IMR-90 (cell line): Measurements from ENCODE around the gene ANKRD30A. TPM values are rescaled to one million over a fixed set of nuclear protein-coding genes. Genes with fewer than 3 reads are reported as not detected.
"Not testable (repeated sequence)": the region's sequence is repeated elsewhere in the genome, so short reads cannot be mapped to it uniquely, and the experiment has no call there.

Experiments
- ATAC-seq: fragments of 200-7000 bp; cut with Tn5 transposase; 2 replicates; pipeline ENCODE4 v1.9.1; 2020; ENCODE audit warnings: low read depth, mild to moderate bottlenecking, moderate library complexity
- BruUV-seq: library from RNA; stranded (reverse); fragments of 400-500 nt; replicated peaks from 2 replicates; lab custom pipeline; 2021; lab: Mats Ljungman, UMichigan
- CTCF ChIA-PET: fragments of 300-600 bp; formaldehyde crosslinking; extraction: SDS; loops from one replicate; lab custom pipeline; 2021; ENCODE audit warnings: antibody characterized with exemption; lab: Yijun Ruan, JAX
- POLR2A ChIA-PET: fragments of 300-600 bp; sonication (Branson Sonifier 250); formaldehyde crosslinking; loops from one replicate; lab custom pipeline; 2022; ENCODE audit warnings: antibody characterized with exemption; ENCODE audit not compliant: unreplicated experiment; lab: Charles Lee
- DNase-seq: peaks from one replicate; pipeline ENCODE4 v3.0.0; 2013
- H2AFZ ChIP-seq: replicated peaks from 2 replicates; pipeline ENCODE3; 2013; ENCODE audit warnings: low read length, mild to moderate bottlenecking; ENCODE audit not compliant: poor library complexity
- H2AK5ac ChIP-seq: 2 replicates; pipeline ENCODE4 v1.6.1; 2013; ENCODE audit warnings: low read depth, low read length, inconsistent platforms
- H2AK9ac ChIP-seq: replicated peaks from 2 replicates; pipeline ENCODE3; 2013; ENCODE audit warnings: mild to moderate bottlenecking, low read depth, low read length, moderate library complexity; ENCODE audit not compliant: poor library complexity
- H2BK120ac ChIP-seq: 2 replicates; pipeline ENCODE4 v1.6.1; 2013; ENCODE audit warnings: low read depth, low read length, inconsistent platforms
- H2BK15ac ChIP-seq: 3 replicates; pipeline ENCODE4 v1.6.1; 2013; ENCODE audit warnings: low read depth, low read length, inconsistent platforms
- H2BK20ac ChIP-seq: 2 replicates; pipeline ENCODE4 v1.6.1; 2013; ENCODE audit warnings: low read depth, mild to moderate bottlenecking, inconsistent platforms, low read length, moderate library complexity
- H2BK5ac ChIP-seq: 2 replicates; pipeline ENCODE4 v1.6.1; 2013; ENCODE audit warnings: mild to moderate bottlenecking, low read depth, low read length, inconsistent platforms; ENCODE audit not compliant: poor library complexity, severe bottlenecking
- H3K14ac ChIP-seq: replicated peaks from 2 replicates; pipeline ENCODE4 v1.6.1; 2013; ENCODE audit warnings: low read depth, low read length, inconsistent platforms
- H3K18ac ChIP-seq: 2 replicates; pipeline ENCODE4 v1.6.1; 2013; ENCODE audit warnings: low read depth, low read length, control low read depth
- H3K23ac ChIP-seq: 2 replicates; pipeline ENCODE4 v1.6.1; 2013; ENCODE audit warnings: low read depth, low read length, inconsistent platforms
- H3K27ac ChIP-seq: 2 replicates; pipeline ENCODE4 v1.5.1; 2013; ENCODE audit warnings: mild to moderate bottlenecking, control low read depth, low read length; ENCODE audit not compliant: insufficient read depth
- H3K27me3 ChIP-seq: 2 replicates; pipeline ENCODE4 v1.6.1; 2013; ENCODE audit warnings: low read length; ENCODE audit not compliant: control insufficient read depth, insufficient read depth
- H3K36me3 ChIP-seq: 2 replicates; pipeline ENCODE4 v1.6.1; 2013; ENCODE audit warnings: low read length, mixed read lengths; ENCODE audit not compliant: control insufficient read depth, insufficient read depth
- H3K4ac ChIP-seq: 2 replicates; pipeline ENCODE4 v1.6.1; 2013; ENCODE audit warnings: low read depth, low read length, inconsistent platforms
- H3K4me1 ChIP-seq: 2 replicates; pipeline ENCODE4 v1.6.1; 2013; ENCODE audit warnings: low read length, mixed read lengths; ENCODE audit not compliant: control insufficient read depth, insufficient read depth
- H3K4me2 ChIP-seq: 2 replicates; pipeline ENCODE4 v1.6.1; 2013; ENCODE audit warnings: low read depth, mild to moderate bottlenecking, control low read depth, low read length, moderate library complexity
- H3K4me3 ChIP-seq: 2 replicates; pipeline ENCODE4 v1.5.1; 2013; ENCODE audit warnings: low read depth, mild to moderate bottlenecking, control low read depth, low read length, moderate library complexity; ENCODE audit not compliant: insufficient read depth
- H3K56ac ChIP-seq: 2 replicates; pipeline ENCODE4 v1.6.1; 2013; ENCODE audit warnings: low read length, inconsistent platforms; ENCODE audit not compliant: insufficient read depth; ENCODE audit errors: extremely low read depth
- H3K79me1 ChIP-seq, 2 experiments: 2 replicates each; pipeline ENCODE4 v1.6.1; 2013; ENCODE audit warnings: low read length in 2 of 2, inconsistent platforms in 1 of 2, low read depth in 1 of 2
- H3K9ac ChIP-seq: 2 replicates; pipeline ENCODE4 v1.6.1; 2013; ENCODE audit warnings: low read depth, low read length, control low read depth
- H3K9me1 ChIP-seq: 2 replicates; pipeline ENCODE4 v1.6.1; 2013; ENCODE audit warnings: low read length, inconsistent platforms; ENCODE audit not compliant: insufficient read depth
- H3K9me3 ChIP-seq: 2 replicates; pipeline ENCODE4 v1.6.1; 2013; ENCODE audit warnings: low read length; ENCODE audit not compliant: control insufficient read depth, insufficient read depth
- H4K20me1 ChIP-seq: 2 replicates; pipeline ENCODE4 v1.6.1; 2013; ENCODE audit warnings: low read length, inconsistent platforms; ENCODE audit not compliant: insufficient read depth
- H4K5ac ChIP-seq: 2 replicates; pipeline ENCODE4 v1.6.1; 2013; ENCODE audit warnings: mild to moderate bottlenecking, low read depth, low read length, control low read depth
- H4K8ac ChIP-seq, 2 experiments: 2 replicates each; pipeline ENCODE4 v1.6.1; 2013; ENCODE audit warnings: low read depth in 2 of 2, low read length in 2 of 2, control low read depth in 1 of 2, inconsistent platforms in 1 of 2
- H4K91ac ChIP-seq: 2 replicates; pipeline ENCODE4 v1.6.1; 2013; ENCODE audit warnings: low read depth, low read length, inconsistent platforms; ENCODE audit not compliant: insufficient read depth
- WGBS, 2 experiments: methylation state at CpG; one replicate each; pipeline versions ENCODE4 v1.1.5 to v1.1.7; 2013; ENCODE audit warnings: missing lambda C conversion rate in 2 of 2; ENCODE audit not compliant: insufficient read length in 1 of 2; ENCODE audit errors: extremely low coverage in 2 of 2; 5-methylcytosine and 5-hydroxymethylcytosine counted together
- dilution Hi-C: fragments of 300-500 bp; cut with HindIII; formaldehyde crosslinking; loops from one replicate; pipeline ENCODE4 v1.14.3; 2018; ENCODE audit warnings: low sequenced_read_pairs; ENCODE audit not compliant: unreplicated experiment
- in situ Hi-C: fragments of 300-500 bp; cut with MboI; formaldehyde crosslinking; loops from 3 replicates; pipeline ENCODE4 v1.14.3; 2019; ENCODE audit warnings: low sequenced_read_pairs, inconsistent platforms, mixed read lengths
- intact Hi-C: fragments of 100-400 bp; cut with micrococcal nuclease; formaldehyde crosslinking; loops from 2 replicates; pipeline ENCODE4 v1.10.0; 2022
- polyA plus RNA-seq, 3 experiments: library from polyadenylated mRNA; depleted of rRNA; stranded (reverse); fragments of >200 nt; gene quantifications; 2 replicates each; pipeline ENCODE4 v1.2.3, GENCODE V29; 2012; ENCODE audit warnings: low replicate concordance in 1 of 3
- total RNA-seq: library from RNA; depleted of rRNA; stranded (reverse); fragments of >200 nt; gene quantifications from 2 replicates; pipeline ENCODE4 v1.2.3, GENCODE V29; 2012

The ANKRD30A gene
- total and polyA plus RNA-seq, 2 of the 4 experiments (the other 2 are of a cell fraction) = not detected

- H3K9ac ChIP-seq, H4K91ac ChIP-seq, H3K18ac ChIP-seq, BruUV-seq, H2BK15ac ChIP-seq, H2AK9ac ChIP-seq, H2BK120ac ChIP-seq, H3K27ac ChIP-seq, intact Hi-C loops, H3K9me1 ChIP-seq, H3K4ac ChIP-seq, in situ Hi-C loops, H4K8ac ChIP-seq, H2AK5ac ChIP-seq, DNase-seq, H3K79me1 ChIP-seq, H2AFZ ChIP-seq, H3K14ac ChIP-seq, H2BK20ac ChIP-seq, CTCF ChIA-PET, H3K23ac ChIP-seq, dilution Hi-C loops, POLR2A ChIA-PET, H2BK5ac ChIP-seq, H4K5ac ChIP-seq, H3K9me3 ChIP-seq, H3K4me2 ChIP-seq, H3K4me1 ChIP-seq, H3K36me3 ChIP-seq, H3K27me3 ChIP-seq, H3K56ac ChIP-seq, H3K4me3 ChIP-seq, H4K20me1 ChIP-seq, ATAC-seq: not testable (repeated sequence)
- WGBS, 2 experiments = no CpG with 5 or more reads among the region's 11 CpGs
Observed at GRCh38 chr10:37182719-37183118, 57.3 kb downstream of the ANKRD30A start.
